ENCODE data around the gene ACOX3.

GRCh38 chr4:8319061-8319460 lies 121.5 kb downstream of the ACOX3 start:
- TF ChIP-seq POLR2A (IDR thresholded peaks at IDR 0.05; ENCODE audit: low read depth, low read length) (no peak), POLR2AphosphoS5 (IDR thresholded peaks at IDR 0.05; ENCODE audit: low read depth, low read length) (no peak), TAF1 (IDR thresholded peaks at IDR 0.05; ENCODE audit: low read depth, low read length) (no peak)

All from GM12891 (cell line).